SU-DHL-6 (cell line): ENCODE results near the gene DLX6.

Experiments
- H2AFZ ChIP-seq: fragments of 200-600 bp; sonication (generic); 2 replicates; pipeline ENCODE4 v1.6.1; 2014; ENCODE audit warnings: low read depth, mild to moderate bottlenecking, moderate library complexity, mixed read lengths, antibody characterized with exemption, low read length; ENCODE audit not compliant: severe bottlenecking
- H3F3A ChIP-seq: fragments of 200-600 bp; shearing (Covaris generic); 2 replicates; pipeline ENCODE4 v1.6.0; 2016; ENCODE audit warnings: antibody characterized with exemption, mild to moderate bottlenecking; ENCODE audit not compliant: insufficient read depth
- H3K27ac ChIP-seq: fragments of 200-600 bp; sonication (generic); 2 replicates; pipeline ENCODE4 v1.5.1; 2016; ENCODE audit warnings: low read depth, mild to moderate bottlenecking, low read length, moderate library complexity, mixed read lengths
- H3K27me3 ChIP-seq: fragments of 200-600 bp; sonication (generic), shearing (Covaris generic); 2 replicates; pipeline ENCODE4 v1.6.0; 2014; ENCODE audit warnings: mild to moderate bottlenecking, low read length
- H3K36me3 ChIP-seq: fragments of 200-600 bp; sonication (generic); 2 replicates; pipeline ENCODE4 v1.6.1; 2014; ENCODE audit warnings: mild to moderate bottlenecking, low read length, mixed read lengths
- H3K4me2 ChIP-seq: fragments of 300-600, 200-600 bp; shearing (Covaris generic), sonication (generic); 2 replicates; pipeline ENCODE4 v1.6.0; 2014; ENCODE audit warnings: low read length, low read depth, mild to moderate bottlenecking; ENCODE audit not compliant: poor library complexity, severe bottlenecking
- H3K4me3 ChIP-seq: fragments of 200-600 bp; sonication (generic); 2 replicates; pipeline ENCODE4 v1.5.1; 2014; ENCODE audit warnings: antibody characterized with exemption, low read length, mild to moderate bottlenecking, mixed read lengths; ENCODE audit not compliant: insufficient read depth, poor library complexity, severe bottlenecking
- H3K79me2 ChIP-seq: fragments of 200-600 bp; sonication (generic); 2 replicates; pipeline ENCODE4 v1.6.1; 2014; ENCODE audit warnings: mild to moderate bottlenecking, low read length, moderate library complexity; ENCODE audit not compliant: insufficient read depth
- H3K9ac ChIP-seq: fragments of 200-600 bp; sonication (generic); 2 replicates; pipeline ENCODE4 v1.7.0; 2014; ENCODE audit warnings: mild to moderate bottlenecking, low read length
- H3K9me2 ChIP-seq: fragments of 200-600 bp; sonication (generic); replicated peaks from 2 replicates; pipeline ENCODE4 v1.6.1; 2014; ENCODE audit warnings: low read length; ENCODE audit not compliant: insufficient read depth
- H3K9me3 ChIP-seq: fragments of 200-600 bp; sonication (generic); 2 replicates; pipeline ENCODE4 v1.6.1; 2014; ENCODE audit warnings: low read length, mixed read lengths; ENCODE audit not compliant: insufficient read depth
- H4K20me1 ChIP-seq: fragments of 200-600 bp; sonication (generic); 2 replicates; pipeline ENCODE4 v1.6.1; 2014; ENCODE audit warnings: low read depth, mild to moderate bottlenecking, antibody characterized with exemption, low read length, moderate library complexity, mixed read lengths
- EZH2phosphoT487 ChIP-seq: fragments of 200-600 bp; sonication (generic), shearing (Covaris generic); conservative IDR thresholded peaks from 2 replicates; pipeline ENCODE4 v1.6.1; 2018; ENCODE audit warnings: mild to moderate bottlenecking, antibody characterized with exemption, low read length, moderate library complexity, mixed read lengths
- TF ChIP-seq, protein P1 (sequence below): fragments of 200-600 bp; sonication (generic); IDR thresholded peaks from one replicate; pipeline ENCODE4 v1.5.1; 2017; ENCODE audit warnings: antibody characterized with exemption, mild to moderate bottlenecking, low read length, moderate library complexity; ENCODE audit not compliant: insufficient read depth, poor library complexity, severe bottlenecking

Gene DLX6

GRCh38 chr7:96986901-96987300 lies 18.5 kb upstream of the DLX6 start:
- Histone ChIP-seq H3K27ac (no peak overlapping the region), H3K9me2 (no peaks in the 10 kb centered on the region), H3K4me2 (no peak overlapping the region), H3K79me2 (no peaks in the 10 kb centered on the region), H4K20me1 (no peaks in the 10 kb centered on the region), H3K4me3 (no peak overlapping the region), H3K9me3 (no peaks in the 10 kb centered on the region), H3K36me3 (no peaks in the 10 kb centered on the region), H3K9ac (no peak overlapping the region), H2AFZ (no peak overlapping the region), H3K27me3 (no peaks in the 10 kb centered on the region; the same call in 1 of the 2 replicates), H3F3A (no peaks in the 10 kb centered on the region)
- TF ChIP-seq EZH2phosphoT487: no peak
- TF ChIP-seq, protein P1, sequence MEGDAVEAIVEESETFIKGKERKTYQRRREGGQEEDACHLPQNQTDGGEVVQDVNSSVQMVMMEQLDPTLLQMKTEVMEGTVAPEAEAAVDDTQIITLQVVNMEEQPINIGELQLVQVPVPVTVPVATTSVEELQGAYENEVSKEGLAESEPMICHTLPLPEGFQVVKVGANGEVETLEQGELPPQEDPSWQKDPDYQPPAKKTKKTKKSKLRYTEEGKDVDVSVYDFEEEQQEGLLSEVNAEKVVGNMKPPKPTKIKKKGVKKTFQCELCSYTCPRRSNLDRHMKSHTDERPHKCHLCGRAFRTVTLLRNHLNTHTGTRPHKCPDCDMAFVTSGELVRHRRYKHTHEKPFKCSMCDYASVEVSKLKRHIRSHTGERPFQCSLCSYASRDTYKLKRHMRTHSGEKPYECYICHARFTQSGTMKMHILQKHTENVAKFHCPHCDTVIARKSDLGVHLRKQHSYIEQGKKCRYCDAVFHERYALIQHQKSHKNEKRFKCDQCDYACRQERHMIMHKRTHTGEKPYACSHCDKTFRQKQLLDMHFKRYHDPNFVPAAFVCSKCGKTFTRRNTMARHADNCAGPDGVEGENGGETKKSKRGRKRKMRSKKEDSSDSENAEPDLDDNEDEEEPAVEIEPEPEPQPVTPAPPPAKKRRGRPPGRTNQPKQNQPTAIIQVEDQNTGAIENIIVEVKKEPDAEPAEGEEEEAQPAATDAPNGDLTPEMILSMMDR: no peak

- Histone ChIP-seq H3K4me2 (no peak overlapping the region), H3K9me3 (no peaks in the 10 kb centered on the region), H3K36me3 (no peaks in the 10 kb centered on the region), H3K9ac (no peak overlapping the region), H3K9me2 (no peaks in the 10 kb centered on the region), H4K20me1 (no peaks in the 10 kb centered on the region), H3K4me3 (no peak overlapping the region), H3K79me2 (no peaks in the 10 kb centered on the region), H3F3A (no peaks in the 10 kb centered on the region), H2AFZ (no peak overlapping the region), H3K27ac (no peak overlapping the region), H3K27me3 (no peaks in the 10 kb centered on the region; the same call in 1 of the 2 replicates)
- TF ChIP-seq EZH2phosphoT487: no peak
- TF ChIP-seq, protein P1: no peak
These were observed 17.6 kb upstream of the DLX6 start for GRCh38 chr7:96987719-96988118.

- Histone ChIP-seq H3K9me2 (no peaks in the 10 kb centered on the region), H3K4me2 (no peak overlapping the region), H3K36me3 (no peaks in the 10 kb centered on the region), H3K4me3 (no peak overlapping the region), H3K9me3 (no peaks in the 10 kb centered on the region), H3K27me3 (no peaks in the 10 kb centered on the region), H3K9ac (no peak overlapping the region), H3K27ac (no peak overlapping the region), H4K20me1 (no peaks in the 10 kb centered on the region), H2AFZ (no peak overlapping the region), H3K79me2 (no peaks in the 10 kb centered on the region), H3F3A (no peaks in the 10 kb centered on the region)
- TF ChIP-seq, protein P1: no peak
- no peak for TF ChIP-seq EZH2phosphoT487
These were observed 16.0 kb upstream of the DLX6 start for GRCh38 chr7:96989241-96989858.
